ENCODE results near the gene CPNE8. TPM values are rescaled to one million over a fixed set of nuclear protein-coding genes. Genes with fewer than 3 reads are reported as not detected.

Gene CPNE8
- total and polyA plus RNA-seq, 10 of the 15 experiments (the other 5 are each of a cell fraction or from before 2014, with no cell fraction given): 11.3 to 38.4 (median 18.9) TPM

DNA sequence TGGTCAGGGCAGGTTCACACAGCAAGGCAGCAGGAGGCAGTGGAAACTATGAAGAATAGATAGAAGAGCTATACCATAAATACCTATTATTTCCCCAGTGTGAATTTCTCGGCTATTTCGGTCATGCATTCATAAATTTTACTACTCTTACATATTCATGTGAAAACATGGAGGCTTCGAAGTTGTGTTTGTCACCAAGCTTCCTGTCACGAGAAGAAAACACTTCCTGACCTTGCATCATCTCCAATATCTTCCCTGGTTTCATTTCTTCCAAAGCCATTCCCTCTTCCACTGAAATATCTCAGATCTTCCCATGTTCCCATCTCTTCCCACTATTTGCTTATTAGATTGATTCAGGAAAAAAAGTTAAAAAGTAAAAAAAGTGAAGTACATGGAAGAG lies 80.4 kb downstream of the CPNE8 start:
- in situ Hi-C loops (cut with MboI) (no loop called here), intact Hi-C loops (cut with micrococcal nuclease; ENCODE audit: unreplicated experiment) (no loop called here)
- WGBS (ENCODE audit: insufficient coverage, insufficient replicate concordance, low lambda C conversion rate, missing lambda C conversion rate): 71% methylated on average over 4 of the region's 4 CpGs
- ATAC-seq (peak; percentile 42; the same call in 2 of the 3 replicates), DNase-seq (ENCODE audit: low read depth, low spot score) (no peak), FAIRE-seq (no peak)
- ChIA-PET POLR2A (interaction anchor here (0.6 to 1.5 kb wide), 5 partner anchors 12 to 80 kb away, joined by 3 to 4 read pairs (median 3); partner anchors contain the start of gene CPNE8), CTCF (interaction anchor here (0.6 to 1.9 kb wide), 8 partner anchors 10 to 159 kb away, joined by 3 to 7 read pairs (median 4); no protein-coding TSS in a partner anchor), RAD21 (ENCODE audit: unreplicated experiment) (interaction anchor here (0.5 to 1.7 kb wide), 6 partner anchors 14 to 160 kb away, joined by 3 to 7 read pairs (median 3); partner anchors contain the start of gene CPNE8), SMC1A (ENCODE audit: uncharacterized antibody, unreplicated experiment) (interaction anchor here (0.9 to 3.1 kb wide), 14 partner anchors 10 to 96 kb away, joined by 3 to 9 read pairs (median 6); partner anchors contain the start of gene CPNE8)
- H3K27me3 ChIP-seq (replicated peaks in 1 of 2; ENCODE audit: control insufficient read depth in 2 of 2, insufficient read depth in 2 of 2, low read length in 1 of 2): no peaks in the 10 kb centered on the region
- H2AFZ ChIP-seq (ENCODE audit: control insufficient read depth, low read depth, low read length): no peak overlapping the region
- no peak overlapping the region for H3K27ac ChIP-seq (ENCODE audit: control insufficient read depth, insufficient read depth)
- TF ChIP-seq NFIC (IDR thresholded peaks at IDR 0.05; ENCODE audit: low read depth, low read length) (no peak), IRF4 (IDR thresholded peaks at IDR 0.05; ENCODE audit: low read depth, low read length) (no peak), ZBED1 (IDR thresholded peaks at IDR 0.05; ENCODE audit: borderline replicate concordance) (no peak), EED (IDR thresholded peaks at IDR 0.05; ENCODE audit: low read depth) (no peak), CREM (IDR thresholded peaks at IDR 0.05; ENCODE audit: low read depth) (no peak), SMC3 (IDR thresholded peaks at IDR 0.05; ENCODE audit: borderline replicate concordance, low read length) (no peak)
- H3K79me2 ChIP-seq (ENCODE audit: control insufficient read depth, insufficient read depth, low read length): no peaks in the 10 kb centered on the region; the same call in 1 of the 2 replicates
- no peaks in the 10 kb centered on the region for H4K20me1 ChIP-seq (ENCODE audit: control insufficient read depth, insufficient read depth)
- peaks cover 2% of the 10 kb centered on the region; the same call in 1 of the 3 replicates for H3K9me3 ChIP-seq (replicated peaks; ENCODE audit: control insufficient read depth, insufficient read depth, low read length)
- peaks cover 0 to 7% of the 10 kb centered on the region in 2 experiments; a peak in 1 of 4 replicates for H3K36me3 ChIP-seq (ENCODE audit: control insufficient read depth in 2 of 2, insufficient read depth in 2 of 2, low read length in 1 of 2)
- no TSS peak for BruUV-seq (replicated peaks)
- no peak overlapping the region for H3K4me3 ChIP-seq
- H3K9ac ChIP-seq (ENCODE audit: control insufficient read depth, insufficient read depth, low read length): no peak overlapping the region
- no peak overlapping the region for H3K4me2 ChIP-seq (ENCODE audit: control insufficient read depth, insufficient read depth)
- H3K4me1 ChIP-seq (ENCODE audit: control insufficient read depth, insufficient read depth, low read length): no peaks in the 10 kb centered on the region

DNA sequence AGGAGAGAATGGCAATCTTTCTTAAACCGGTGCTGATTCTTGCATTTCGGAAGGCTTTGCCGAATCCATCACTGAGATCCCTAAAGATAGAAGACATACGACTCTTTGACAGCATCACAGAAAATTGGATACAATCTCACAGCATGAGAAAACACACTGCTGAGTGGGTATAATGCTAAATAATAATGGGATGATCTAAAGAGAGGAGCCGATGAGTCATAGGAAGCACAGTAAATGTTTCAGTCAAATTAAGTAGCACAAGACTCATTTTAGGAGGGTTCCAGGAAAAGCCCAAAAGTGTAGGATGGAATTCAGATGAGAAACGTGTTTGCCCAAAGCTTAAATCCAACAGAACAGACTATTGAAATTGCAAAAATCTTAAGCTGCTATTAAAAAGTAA lies 81.7 kb downstream of the CPNE8 start:
- Histone ChIP-seq H4K20me1 (ENCODE audit: control insufficient read depth, insufficient read depth) (no peaks in the 10 kb centered on the region), H3K79me2 (ENCODE audit: control insufficient read depth, insufficient read depth, low read length) (no peaks in the 10 kb centered on the region), H3K4me1 (ENCODE audit: control insufficient read depth, insufficient read depth, low read length) (no peaks in the 10 kb centered on the region), H3K9me3 (replicated peaks; ENCODE audit: control insufficient read depth, insufficient read depth, low read length) (peaks cover 2% of the 10 kb centered on the region; the same call in 1 of the 3 replicates), H3K9ac (ENCODE audit: control insufficient read depth, insufficient read depth, low read length) (no peak overlapping the region), H3K4me2 (ENCODE audit: control insufficient read depth, insufficient read depth) (no peak overlapping the region), H3K4me3 (no peak overlapping the region), H2AFZ (ENCODE audit: control insufficient read depth, low read depth, low read length) (no peak overlapping the region), H3K36me3 (ENCODE audit: control insufficient read depth in 2 of 2, insufficient read depth in 2 of 2, low read length in 1 of 2) (peaks cover 0 to 7% of the 10 kb centered on the region in 2 experiments; a peak in 1 of 4 replicates), H3K27ac (ENCODE audit: control insufficient read depth, insufficient read depth) (peak overlapping the region; percentile 21; the same call in 1 of the 2 replicates), H3K27me3 (replicated peaks in 1 of 2; ENCODE audit: control insufficient read depth in 2 of 2, insufficient read depth in 2 of 2, low read length in 1 of 2) (no peaks in the 10 kb centered on the region)
- WGBS (ENCODE audit: insufficient coverage, insufficient replicate concordance, low lambda C conversion rate, missing lambda C conversion rate): 47% methylated on average over 6 of the region's 6 CpGs
- no peak for FAIRE-seq
- TF ChIP-seq SMAD1 (IDR thresholded peaks at IDR 0.05; ENCODE audit: low read depth, partially characterized antibody): no peak
- TF ChIP-seq NR2C2 (IDR thresholded peaks at IDR 0.05; ENCODE audit: borderline replicate concordance, control insufficient read depth, insufficient read length, low read depth): no peak
- TF ChIP-seq, protein P1, sequence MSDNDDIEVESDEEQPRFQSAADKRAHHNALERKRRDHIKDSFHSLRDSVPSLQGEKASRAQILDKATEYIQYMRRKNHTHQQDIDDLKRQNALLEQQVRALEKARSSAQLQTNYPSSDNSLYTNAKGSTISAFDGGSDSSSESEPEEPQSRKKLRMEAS (IDR thresholded peaks at IDR 0.05; ENCODE audit: low read depth, low read length): no peak
- TF ChIP-seq WRNIP1 (IDR thresholded peaks at IDR 0.05; ENCODE audit: borderline replicate concordance, low read depth, low read length): no peak
- TF ChIP-seq HDAC2 (IDR thresholded peaks at IDR 0.05): no peak
- TF ChIP-seq TAF1 (IDR thresholded peaks at IDR 0.05; ENCODE audit: borderline replicate concordance, low read depth, low read length): no peak
- no peak for TF ChIP-seq HCFC1 (IDR thresholded peaks at IDR 0.05; ENCODE audit: low read length)
- TF ChIP-seq PAX5 (IDR thresholded peaks at IDR 0.05; ENCODE audit: borderline replicate concordance, low read depth, low read length): no peak
- no peak for TF ChIP-seq POLR2AphosphoS5 (IDR thresholded peaks at IDR 0.05; ENCODE audit: low read length)
- TF ChIP-seq JUND (IDR thresholded peaks at IDR 0.05; ENCODE audit: low read depth, low read length): no peak
- TF ChIP-seq NR2C1 (IDR thresholded peaks at IDR 0.05): no peak
- no TSS peak for BruUV-seq (replicated peaks)
- CTCF ChIA-PET: interaction anchor here (1.6 kb wide), 1 partner anchor 20 kb away, joined by 3 read pairs; no protein-coding TSS in a partner anchor
- ATAC-seq: no peak; the same call in 2 of the 3 replicates
- SMC1A ChIA-PET (ENCODE audit: uncharacterized antibody, unreplicated experiment): interaction anchor here (1.2 to 3.1 kb wide), 4 partner anchors 8 to 65 kb away, joined by 3 to 12 read pairs (median 8); no protein-coding TSS in a partner anchor
- POLR2A ChIA-PET: no interaction called here
- DNase-seq (ENCODE audit: low read depth, low spot score): no peak
- in situ Hi-C loops (cut with MboI): no loop called here
- RAD21 ChIA-PET (ENCODE audit: unreplicated experiment): interaction anchor here (1.7 to 2.1 kb wide), 2 partner anchors 81 to 82 kb away, joined by 5 to 7 read pairs; partner anchors contain the start of gene CPNE8
- intact Hi-C loops (cut with micrococcal nuclease; ENCODE audit: unreplicated experiment): no loop called here
